NCI-H460 (cell line): Measurements from ENCODE around the gene MMP17. TPM values are rescaled to one million over a fixed set of nuclear protein-coding genes. Genes with fewer than 3 reads are reported as not detected.
A peak's percentile ranks its signal among the peaks of the same experiment; 100 is the strongest.

ENCODE experiments used
- DNase-seq: peaks from one replicate; pipeline ENCODE4 v3.0.0-alpha.2; 2016; ENCODE audit warnings: low read depth; ENCODE audit errors: extremely low read depth
- total RNA-seq: library from RNA; depleted of rRNA; stranded (reverse); fragments of >200 nt; shearing (Covaris generic); gene quantifications from 2 replicates; pipeline ENCODE4 v1.2.3, GENCODE V29; 2014

Gene MMP17
- total RNA-seq, 1 experiment from 2014 or later = 32.6 TPM

GRCh38 chr12:131829791-131830334 lies 1.7 kb downstream of the MMP17 start:
- DNase-seq = no peak

GRCh38 chr12:131830335-131830913 lies 2.2 kb downstream of the MMP17 start:
- peak; percentile 72 for DNase-seq

- DNase-seq = no peak
These were observed 2.9 kb downstream of the MMP17 start for GRCh38 chr12:131830914-131831571.

- peak; percentile 41 for DNase-seq
These were observed 3.4 kb downstream of the MMP17 start for GRCh38 chr12:131831635-131832041.

GRCh38 chr12:131832321-131833231 lies 4.4 kb downstream of the MMP17 start:
- peak; percentile 68 for DNase-seq

GRCh38 chr12:131833288-131833895 lies 5.2 kb downstream of the MMP17 start:
- DNase-seq = no peak

- no peak for DNase-seq
These were observed 5.9 kb downstream of the MMP17 start for GRCh38 chr12:131833896-131834641.

- no peak for DNase-seq
These were observed 6.8 kb downstream of the MMP17 start for GRCh38 chr12:131834798-131835615.

GRCh38 chr12:131835616-131836171 lies 7.5 kb downstream of the MMP17 start:
- DNase-seq = no peak

- DNase-seq = no peak
These were observed 8.0 kb downstream of the MMP17 start for GRCh38 chr12:131836193-131836592.

GRCh38 chr12:131836714-131837397 lies 8.7 kb downstream of the MMP17 start:
- DNase-seq = no peak

- DNase-seq = no peak
These were observed 12.6 kb downstream of the MMP17 start for GRCh38 chr12:131840643-131841416.

GRCh38 chr12:131841547-131841946 lies 13.4 kb downstream of the MMP17 start:
- no peak for DNase-seq

GRCh38 chr12:131842169-131842568 lies 14.0 kb downstream of the MMP17 start:
- no peak for DNase-seq

GRCh38 chr12:131843527-131843926 lies 15.3 kb downstream of the MMP17 start:
- DNase-seq = no peak

- DNase-seq = no peak
These were observed 15.9 kb downstream of the MMP17 start for GRCh38 chr12:131844140-131844539.

GRCh38 chr12:131844656-131845055 lies 16.5 kb downstream of the MMP17 start:
- no peak for DNase-seq

- DNase-seq = no peak
These were observed 16.9 kb downstream of the MMP17 start for GRCh38 chr12:131845121-131845520.
